SK-N-SH (cell line): ENCODE data around the gene XRCC3. TPM values are rescaled to one million over a fixed set of nuclear protein-coding genes. Genes with fewer than 3 reads are reported as not detected.

Source experiments
- CTCF ChIA-PET: fragments of 300-600, 350-600 bp; formaldehyde crosslinking; extraction: SDS; loops from one replicate; lab custom pipeline; 2021; lab: Yijun Ruan, JAX
- POLR2A ChIA-PET: fragments of 350-600 bp; sonication (Branson Sonifier 250); formaldehyde crosslinking; extraction: SDS; loops from one replicate; lab custom pipeline; 2020; ENCODE audit warnings: antibody characterized with exemption, inconsistent platforms; lab: Yijun Ruan, JAX
- DNase-seq: peaks from one replicate; pipeline ENCODE4 v3.0.0; 2012
- H2AFZ ChIP-seq: fragments of 200-600 bp; sonication (generic); 2 replicates; pipeline ENCODE4 v1.8.1; 2016; ENCODE audit warnings: antibody characterized with exemption, mild to moderate bottlenecking, low read depth
- H3F3A ChIP-seq: fragments of 200-600 bp; sonication (generic); replicated peaks from 2 replicates; pipeline ENCODE3; 2016; ENCODE audit warnings: antibody characterized with exemption, mild to moderate bottlenecking; ENCODE audit not compliant: insufficient read depth
- H3K27ac ChIP-seq, 2 experiments: fragments of 200-500 bp in 1 of 2; fragments of 200-600 bp in 1 of 2; sonication (Bioruptor generic) in 1 of 2; sonication (generic), shearing (Covaris generic) in 1 of 2; 2 replicates each; pipeline versions ENCODE4 v1.5.1 to v1.6.1; 2014 to 2016; ENCODE audit warnings: low read depth in 2 of 2, inconsistent platforms in 1 of 2, low read length in 1 of 2, mild to moderate bottlenecking in 1 of 2, mixed read lengths in 1 of 2
- H3K27me3 ChIP-seq: fragments of 200-600 bp; sonication (generic), shearing (Covaris generic); 2 replicates; pipeline ENCODE4 v1.6.1; 2016; ENCODE audit warnings: mixed run types; ENCODE audit not compliant: insufficient read depth
- H3K36me3 ChIP-seq, 2 experiments: fragments of 200-500 bp in 1 of 2; fragments of 200-600 bp in 1 of 2; sonication (Bioruptor generic) in 1 of 2; sonication (generic) in 1 of 2; replicated peaks in 1 of 2; 2 replicates each; pipeline versions ENCODE3 to v1.5.1; 2014 to 2016; ENCODE audit warnings: low read length in 1 of 2, mild to moderate bottlenecking in 1 of 2; ENCODE audit not compliant: insufficient read depth in 2 of 2, control insufficient read depth in 1 of 2
- H3K4me1 ChIP-seq, 2 experiments: fragments of 200-500 bp in 1 of 2; fragments of 200-600 bp in 1 of 2; sonication (Bioruptor generic) in 1 of 2; sonication (generic), shearing (Covaris generic) in 1 of 2; 2 replicates each; pipeline versions ENCODE4 v1.5.1 to v1.6.1; 2014 to 2016; ENCODE audit warnings: low read depth in 1 of 2, low read length in 1 of 2, mixed run types in 1 of 2; ENCODE audit not compliant: insufficient read depth in 2 of 2, control insufficient read depth in 1 of 2
- H3K4me2 ChIP-seq: fragments of 200-600 bp; sonication (generic), shearing (Covaris generic); 2 replicates; pipeline ENCODE4 v1.6.1; 2017; ENCODE audit warnings: mixed run types
- H3K4me3 ChIP-seq, 2 experiments: fragments of 200-500 bp in 1 of 2; fragments of 200-600 bp in 1 of 2; sonication (Bioruptor generic) in 1 of 2; sonication (generic), shearing (Covaris generic) in 1 of 2; 2 replicates each; pipeline versions ENCODE4 v1.5.1 to v1.8.1; 2014 to 2016; ENCODE audit warnings: low read depth in 2 of 2, inconsistent platforms in 1 of 2, low read length in 1 of 2, mild to moderate bottlenecking in 1 of 2, mixed read lengths in 1 of 2, moderate library complexity in 1 of 2
- H3K79me2 ChIP-seq: fragments of 200-600 bp; sonication (generic); 2 replicates; pipeline ENCODE4 v1.8.1; 2017; ENCODE audit warnings: mild to moderate bottlenecking; ENCODE audit not compliant: insufficient read depth
- H3K9ac ChIP-seq: fragments of 200-600 bp; sonication (generic); 2 replicates; pipeline ENCODE4 v1.6.1; 2017; ENCODE audit warnings: mixed run types
- H3K9me2 ChIP-seq: fragments of 200-600 bp; sonication (generic); 2 replicates; pipeline ENCODE4 v1.6.1; 2017; ENCODE audit warnings: mixed run types
- H3K9me3 ChIP-seq: fragments of 200-600 bp; sonication (generic); 2 replicates; pipeline ENCODE4 v1.6.1; 2017; ENCODE audit warnings: mixed run types, mild to moderate bottlenecking, moderate library complexity
- H4K20me1 ChIP-seq: fragments of 200-600 bp; sonication (generic); 2 replicates; pipeline ENCODE4 v1.6.1; 2017; ENCODE audit warnings: mild to moderate bottlenecking, mixed run types; ENCODE audit not compliant: insufficient read depth
- CHD2 ChIP-seq: fragments of 150-350 bp; IDR thresholded peaks from 2 replicates; pipeline ENCODE4 v1.6.1; 2018; ENCODE audit warnings: low read length; ENCODE audit not compliant: partially characterized antibody
- ELF1 ChIP-seq: IDR thresholded peaks from 2 replicates; pipeline ENCODE4 v1.4.0; 2012
- EZH2phosphoT487 ChIP-seq: fragments of 200-600 bp; sonication (generic); IDR thresholded peaks from 2 replicates; pipeline ENCODE4 v1.6.1; 2017; ENCODE audit warnings: low read depth, mixed run types, mild to moderate bottlenecking, antibody characterized with exemption, moderate library complexity, borderline replicate concordance
- FOXJ3 ChIP-seq: sonication (generic); formaldehyde crosslinking; IDR thresholded peaks from 2 replicates; pipeline ENCODE4 v1.5.1; 2020; ENCODE audit warnings: mild to moderate bottlenecking, missing genetic modification reagents
- GABPA ChIP-seq: IDR thresholded peaks from 2 replicates; pipeline ENCODE4 v1.4.0; 2012; ENCODE audit warnings: low read depth, mild to moderate bottlenecking
- IRF3 ChIP-seq: fragments of 150-350 bp; IDR thresholded peaks from 2 replicates; pipeline ENCODE4 v1.6.1; 2016; ENCODE audit warnings: mild to moderate bottlenecking, low read depth, low read length
- MAX ChIP-seq: IDR thresholded peaks from 2 replicates; pipeline ENCODE4 v1.4.0; 2012; ENCODE audit warnings: low read depth
- MEF2A ChIP-seq: IDR thresholded peaks from 2 replicates; pipeline ENCODE4 v1.4.0; 2012; ENCODE audit warnings: low read depth, borderline replicate concordance
- MXI1 ChIP-seq: IDR thresholded peaks from 2 replicates; pipeline ENCODE4 v1.6.1; 2012; ENCODE audit warnings: mild to moderate bottlenecking, low read depth, low read length, improper control_type of control experiment
- NFIC ChIP-seq: IDR thresholded peaks from 2 replicates; pipeline ENCODE4 v1.4.0; 2012; ENCODE audit warnings: borderline replicate concordance
- NRF1 ChIP-seq: IDR thresholded peaks from 2 replicates; pipeline ENCODE4 v1.6.1; 2012; ENCODE audit warnings: low read depth, mild to moderate bottlenecking, low read length
- PBX3 ChIP-seq: IDR thresholded peaks from 2 replicates; pipeline ENCODE4; 2012
- REST ChIP-seq: IDR thresholded peaks from 2 replicates; pipeline ENCODE4 v1.6.1; 2012; ENCODE audit warnings: mild to moderate bottlenecking, low read depth, low read length, moderate library complexity
- RFX5 ChIP-seq: IDR thresholded peaks from 2 replicates; pipeline ENCODE4 v1.6.1; 2012; ENCODE audit warnings: mild to moderate bottlenecking, improper control_type of control experiment, low read length
- SIN3A ChIP-seq: IDR thresholded peaks from 2 replicates; pipeline ENCODE4 v1.6.1; 2012; ENCODE audit warnings: low read depth, mild to moderate bottlenecking, low read length, moderate library complexity, borderline replicate concordance
- SMC3 ChIP-seq: IDR thresholded peaks from 2 replicates; pipeline ENCODE4 v1.6.1; 2012; ENCODE audit warnings: low read depth, low read length, improper control_type of control experiment
- TAF1 ChIP-seq: IDR thresholded peaks from 2 replicates; pipeline ENCODE4 v1.6.1; 2012; ENCODE audit warnings: low read depth, mild to moderate bottlenecking, low read length, moderate library complexity, borderline replicate concordance
- TCF12 ChIP-seq: IDR thresholded peaks from 2 replicates; pipeline ENCODE4 v1.4.0; 2012
- TEAD4 ChIP-seq: IDR thresholded peaks from 2 replicates; pipeline ENCODE4 v1.4.0; 2012; ENCODE audit warnings: mild to moderate bottlenecking, borderline replicate concordance; ENCODE audit not compliant: insufficient read depth
- USF1 ChIP-seq: IDR thresholded peaks from 2 replicates; pipeline ENCODE4 v1.4.0; 2012; ENCODE audit warnings: low read depth, borderline replicate concordance
- YY1 ChIP-seq: IDR thresholded peaks from 2 replicates; pipeline ENCODE4 v1.4.0; 2012; ENCODE audit warnings: low read depth, mild to moderate bottlenecking
- ZBTB33 ChIP-seq: IDR thresholded peaks from 2 replicates; pipeline ENCODE4 v1.4.0; 2012; ENCODE audit warnings: low read depth, borderline replicate concordance
- WGBS: methylation state at CpG from one replicate; pipeline ENCODE4 v1.1.6; 2017; ENCODE audit warnings: low lambda C conversion rate; 5-methylcytosine and 5-hydroxymethylcytosine counted together
- polyA plus RNA-seq, 3 experiments: library from polyadenylated mRNA; depleted of rRNA; stranded (reverse); fragments of >200 nt; gene quantifications; 2 replicates each; pipeline ENCODE4 v1.2.3, GENCODE V29; 2012

Gene XRCC3
- polyA plus RNA-seq (2012; rRNA removed) = 10.7 and 11.7 TPM in 2 replicates
- 5.0 and 8.3 TPM in 2 replicates for polyA plus RNA-seq (2012; cell fraction: cytosol; rRNA removed)
- 33.8 and 34.4 TPM in 2 replicates for polyA plus RNA-seq (2012; cell fraction: nucleus; rRNA removed)

- peak within 1 kb of the TSS; percentile 44 to 55 for H3K27ac ChIP-seq
- CTCF ChIA-PET = interaction anchor here (0.7 kb wide), 1 partner anchor 706 kb away, joined by 3 read pairs; no protein-coding TSS in a partner anchor
- TF ChIP-seq USF1 = peak; percentile 75; the same call in 1 of the 2 replicates
- TF ChIP-seq NFIC = no peak
- TF ChIP-seq CHD2 = peak; percentile 94
- TF ChIP-seq TEAD4 = no peak
- TF ChIP-seq MEF2A = no peak
- peak; percentile 35; the same call in 1 of the 2 replicates for TF ChIP-seq ELF1
- TF ChIP-seq RFX5 = peak; percentile 72; the same call in 1 of the 2 replicates
- TF ChIP-seq ZBTB33 = no peak
- no peak for TF ChIP-seq NRF1
- no peak for TF ChIP-seq EZH2phosphoT487
- TF ChIP-seq PBX3 = peak; percentile 96
- TF ChIP-seq IRF3 = peak; percentile 97
- TF ChIP-seq FOXJ3 (CRISPR knock-in tag) = no peak
- TF ChIP-seq MXI1 = peak; percentile 75
- peak; percentile 20; the same call in 1 of the 2 replicates for TF ChIP-seq TAF1
- TF ChIP-seq YY1 = no peak
- peak; percentile 60; the same call in 1 of the 2 replicates for TF ChIP-seq MAX
- no peak for TF ChIP-seq TCF12
- TF ChIP-seq SIN3A = peak; percentile 21; the same call in 1 of the 2 replicates
- TF ChIP-seq SMC3 = no peak
- TF ChIP-seq REST = no peak
- 0 out of 2 replicates have a peak, but pooled peaks have one; percentile 19 for TF ChIP-seq GABPA
Observed at GRCh38 chr14:103715052-103716000, at the start of gene XRCC3, which contains the start of gene ZFYVE21. XRCC3 (minus strand) TSS chr14:103715451; CDS start chr14:103711087, 4,364 bp downstream. ZFYVE21 (plus strand) TSS chr14:103715810; CDS start chr14:103715842, 32 bp downstream.

More at GRCh38 chr14:103715052-103716000, at the start of gene XRCC3, which contains the start of gene ZFYVE21:
- Histone ChIP-seq H3K4me1 (peaks cover 11 to 39% of the 10 kb centered on the region in 2 experiments; a peak in 2 of 4 replicates), H2AFZ (peak within 1 kb of the TSS; percentile 57; the same call in 1 of the 2 replicates), H3K79me2 (peaks cover 65% of the 10 kb centered on the region), H3K9ac (peak within 1 kb of the TSS; percentile 81), H3K9me3 (no peaks in the 10 kb centered on the region), H3K4me3 (peak within 1 kb of the TSS; percentile 69 to 76), H3K27me3 (no peaks in the 10 kb centered on the region), H4K20me1 (peaks cover 21% of the 10 kb centered on the region; the same call in 1 of the 2 replicates), H3F3A (no peaks in the 10 kb centered on the region), H3K4me2 (peak within 1 kb of the TSS; percentile 98), H3K36me3 (no peaks in the 10 kb centered on the region), H3K9me2 (no peaks in the 10 kb centered on the region)
- DNase-seq = peak; percentile 100
- POLR2A ChIA-PET = interaction anchor here (0.6 to 1.0 kb wide), 2 partner anchors 19 to 1077 kb away, joined by 4 to 5 read pairs; no protein-coding TSS in a partner anchor
- WGBS = 7% methylated on average over 29 of the region's 121 CpGs
